NCI-H510A (cell line): ENCODE data around the gene CDH26.

Experiments
- DNase-seq: peaks from one replicate; lab custom pipeline; 2025; lab: John Stamatoyannopoulos, UW

Gene CDH26

DNA sequence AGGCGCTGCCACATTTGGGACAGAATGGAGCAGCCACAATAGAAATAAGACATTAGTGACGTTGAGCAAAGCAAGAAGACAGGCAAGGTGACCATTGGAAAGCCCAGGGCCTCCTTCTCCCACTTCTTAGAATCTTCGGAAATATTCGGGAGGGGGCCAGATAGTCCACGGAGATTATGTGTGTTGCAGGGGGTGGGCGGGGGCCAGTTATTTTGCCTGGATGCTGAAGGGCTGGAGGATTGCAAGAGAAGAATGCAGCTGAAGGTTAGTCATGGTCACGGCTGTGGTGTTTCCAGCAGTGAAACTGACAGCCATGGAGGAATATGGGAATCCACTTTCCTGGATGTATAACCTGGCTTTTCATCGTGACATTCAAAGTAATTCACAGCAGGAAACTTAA lies 88.6 kb downstream of the CDH26 start:
- DNase-seq = no peak

DNA sequence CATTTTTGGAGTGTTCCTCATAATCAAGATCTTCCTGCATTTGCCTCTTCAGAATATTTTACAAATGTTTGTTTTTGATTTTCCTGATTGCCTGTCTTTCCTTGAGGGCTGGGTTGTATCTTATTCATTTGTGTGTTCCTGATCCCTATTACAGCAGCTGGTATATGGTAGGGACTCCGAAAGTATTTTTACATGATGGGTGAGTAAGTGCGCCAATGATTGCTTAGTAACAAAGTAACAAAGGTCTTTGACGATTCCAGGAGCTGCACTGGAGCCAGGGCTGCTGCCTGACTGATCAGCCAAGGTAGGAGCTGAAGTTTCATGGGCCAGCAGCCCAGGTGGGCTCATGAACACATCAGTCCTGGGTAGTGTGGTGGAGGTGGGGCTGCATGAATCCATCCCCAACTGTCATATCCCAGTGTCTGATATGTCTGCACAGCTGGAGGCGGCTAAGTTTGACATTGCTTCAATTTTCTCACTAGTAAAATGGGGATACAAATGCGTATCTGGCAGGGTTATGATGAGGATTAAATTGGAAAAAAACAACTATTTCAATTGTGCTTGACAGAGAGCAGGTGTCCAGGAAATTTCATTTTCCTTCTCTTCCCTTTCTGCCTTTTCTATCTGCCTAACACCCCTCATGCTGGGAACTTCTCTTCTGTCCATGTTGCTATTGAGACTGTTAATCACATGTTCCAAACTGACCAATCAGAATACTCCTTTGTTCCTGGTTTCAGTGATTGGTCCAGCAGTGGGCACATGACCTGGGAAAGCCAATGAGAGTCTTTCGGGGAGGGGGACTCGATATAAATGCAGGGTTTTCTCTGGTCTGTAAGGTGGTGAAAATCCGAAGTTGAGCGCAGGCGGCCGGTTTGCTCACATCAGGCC lies 90.7 kb downstream of the CDH26 start:
- DNase-seq = no peak

DNA sequence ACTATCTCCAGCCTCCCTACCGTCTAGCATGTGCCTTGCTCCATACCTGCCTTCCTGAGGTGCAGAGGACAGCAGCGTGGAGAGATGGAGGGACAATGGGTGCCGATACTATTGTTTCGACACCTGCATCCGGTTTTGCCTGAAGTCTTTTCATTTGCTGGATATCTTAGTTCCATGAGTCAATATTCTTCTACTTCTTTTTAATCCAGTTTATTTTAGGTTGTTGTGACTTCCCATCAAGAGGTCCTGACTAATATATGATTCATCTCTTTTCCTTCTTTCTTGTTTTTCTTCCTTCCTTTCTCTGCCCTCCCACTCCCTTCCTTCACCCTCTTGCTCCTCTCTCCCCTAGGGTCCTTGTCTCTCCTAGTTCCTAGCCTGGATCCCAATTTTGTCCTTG lies 91.4 kb downstream of the CDH26 start:
- DNase-seq = no peak

DNA sequence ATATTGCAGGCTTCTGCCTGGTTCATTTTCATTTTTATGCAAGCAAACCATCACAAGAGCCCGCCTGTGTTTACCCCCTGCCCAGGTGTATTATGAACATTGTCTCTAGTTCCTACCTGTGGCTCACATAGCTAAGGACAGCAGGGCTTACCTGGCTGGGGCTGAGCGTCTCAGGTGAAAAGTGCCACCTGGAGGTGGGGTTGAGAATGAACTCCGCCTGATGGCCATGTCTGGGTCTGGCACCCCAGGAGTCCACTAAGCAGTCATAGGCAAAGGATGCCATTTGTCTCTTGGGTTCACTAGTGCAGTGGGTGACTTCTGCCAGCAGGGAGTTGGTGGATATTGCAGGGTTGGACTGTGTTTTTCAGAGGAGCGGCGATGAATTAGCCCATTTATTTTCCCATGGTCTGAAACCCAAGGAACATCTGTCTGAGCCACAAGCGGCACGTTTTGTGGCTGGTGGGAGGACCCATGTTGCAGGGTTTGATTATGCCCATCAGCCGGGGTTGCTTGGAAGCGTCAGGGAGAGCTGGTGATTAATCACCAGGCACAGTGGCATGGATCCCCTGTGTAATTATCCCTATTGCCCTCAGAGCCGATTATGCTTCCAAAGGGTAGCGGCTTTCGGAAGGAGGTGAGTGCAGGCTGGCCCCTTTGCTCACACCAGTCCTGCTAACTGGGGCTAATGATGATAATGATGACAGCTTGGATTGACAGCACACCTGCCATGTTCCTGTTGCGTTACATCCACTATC lies 92.1 kb downstream of the CDH26 start:
- no peak for DNase-seq

DNA sequence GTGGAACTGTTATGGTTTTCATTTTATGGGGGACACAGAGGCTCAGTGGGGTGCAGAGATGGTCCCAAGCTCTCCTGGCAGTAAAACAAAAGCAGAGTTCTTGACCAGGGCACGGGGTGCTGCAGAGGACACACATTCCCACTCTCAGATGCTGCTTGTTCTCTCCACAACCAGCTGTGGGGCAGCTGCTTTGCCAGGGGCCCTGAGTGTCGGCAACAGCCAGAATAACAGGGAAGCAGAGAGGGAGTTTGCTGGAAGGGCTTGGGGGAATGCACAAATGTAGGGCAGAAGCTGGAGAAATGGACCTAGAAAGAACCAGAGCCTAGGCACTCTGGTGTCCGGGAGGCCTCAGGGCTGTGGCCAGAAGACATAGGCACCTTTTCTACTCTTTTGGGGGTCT lies 93.7 kb downstream of the CDH26 start:
- no peak for DNase-seq

DNA sequence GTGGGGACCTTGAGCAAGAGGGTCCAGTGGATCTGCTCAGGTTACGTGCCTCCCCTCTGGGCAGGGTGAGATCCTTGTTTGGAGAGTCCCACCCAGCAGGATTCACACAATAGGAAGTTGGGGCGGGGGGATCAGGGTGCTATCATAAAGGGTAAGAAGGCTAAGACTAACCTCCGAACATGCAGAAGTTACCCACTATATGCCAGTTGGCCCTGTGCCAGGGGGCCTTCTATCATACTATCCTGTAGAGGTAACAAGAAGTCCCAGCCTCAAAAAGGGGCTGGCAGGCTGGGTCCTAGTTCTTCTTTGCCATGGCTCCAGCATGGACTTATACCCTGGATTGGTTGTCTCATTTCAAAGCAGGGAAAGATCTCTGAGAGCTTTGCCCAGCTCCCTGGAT lies 94.1 kb downstream of the CDH26 start:
- no peak for DNase-seq

DNA sequence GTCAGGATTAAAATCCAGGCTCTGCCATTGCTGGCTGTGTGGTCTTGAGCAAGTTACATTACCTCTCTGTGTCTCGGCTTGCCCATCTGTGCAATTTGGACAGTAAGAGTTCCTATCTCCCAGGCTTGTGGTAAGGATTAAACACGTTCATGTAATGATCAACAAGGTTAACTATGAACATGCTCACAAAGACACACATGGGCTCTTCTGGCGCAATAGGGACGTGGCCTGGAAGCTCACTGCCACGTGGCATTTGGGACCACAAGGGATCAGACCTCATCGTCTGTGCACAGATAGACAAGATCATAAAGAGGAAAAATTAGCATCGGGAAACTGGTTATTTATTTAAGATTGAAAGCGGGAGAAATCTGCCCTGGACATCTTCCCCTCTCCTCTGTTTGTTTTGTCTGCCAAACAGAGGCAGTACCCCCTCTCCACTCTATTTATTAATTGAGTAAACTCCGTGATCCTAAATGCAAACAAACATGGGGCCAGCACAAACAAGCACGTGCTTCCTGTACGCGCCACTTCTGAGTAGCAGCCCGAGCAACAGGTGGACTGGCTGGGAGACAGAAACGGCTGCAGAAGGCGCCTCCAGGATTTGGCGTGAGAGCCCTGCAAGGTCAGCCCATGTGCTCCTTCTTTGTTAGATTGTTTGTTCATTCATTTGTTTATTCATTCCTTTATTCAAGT lies 95.0 kb downstream of the CDH26 start:
- DNase-seq = peak; percentile 80

DNA sequence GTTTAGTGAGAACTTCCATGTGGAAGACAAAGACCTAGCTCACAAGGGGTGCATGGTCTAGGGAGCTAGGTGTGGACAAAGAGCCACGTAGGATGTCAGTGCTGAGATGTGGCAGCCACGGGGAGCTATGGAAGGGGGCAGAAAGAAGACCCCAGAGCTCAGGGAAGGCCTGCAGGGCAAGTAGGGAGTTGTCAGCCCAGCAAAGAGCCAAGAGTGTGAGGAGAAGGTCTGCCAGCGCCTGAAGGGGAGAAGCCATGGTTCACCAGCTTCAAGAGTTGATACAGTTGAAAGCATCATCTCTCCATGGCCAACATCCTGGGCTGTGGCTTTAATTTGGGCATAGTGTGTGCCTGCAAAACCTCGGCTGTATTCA lies 95.6 kb downstream of the CDH26 start:
- DNase-seq = no peak

DNA sequence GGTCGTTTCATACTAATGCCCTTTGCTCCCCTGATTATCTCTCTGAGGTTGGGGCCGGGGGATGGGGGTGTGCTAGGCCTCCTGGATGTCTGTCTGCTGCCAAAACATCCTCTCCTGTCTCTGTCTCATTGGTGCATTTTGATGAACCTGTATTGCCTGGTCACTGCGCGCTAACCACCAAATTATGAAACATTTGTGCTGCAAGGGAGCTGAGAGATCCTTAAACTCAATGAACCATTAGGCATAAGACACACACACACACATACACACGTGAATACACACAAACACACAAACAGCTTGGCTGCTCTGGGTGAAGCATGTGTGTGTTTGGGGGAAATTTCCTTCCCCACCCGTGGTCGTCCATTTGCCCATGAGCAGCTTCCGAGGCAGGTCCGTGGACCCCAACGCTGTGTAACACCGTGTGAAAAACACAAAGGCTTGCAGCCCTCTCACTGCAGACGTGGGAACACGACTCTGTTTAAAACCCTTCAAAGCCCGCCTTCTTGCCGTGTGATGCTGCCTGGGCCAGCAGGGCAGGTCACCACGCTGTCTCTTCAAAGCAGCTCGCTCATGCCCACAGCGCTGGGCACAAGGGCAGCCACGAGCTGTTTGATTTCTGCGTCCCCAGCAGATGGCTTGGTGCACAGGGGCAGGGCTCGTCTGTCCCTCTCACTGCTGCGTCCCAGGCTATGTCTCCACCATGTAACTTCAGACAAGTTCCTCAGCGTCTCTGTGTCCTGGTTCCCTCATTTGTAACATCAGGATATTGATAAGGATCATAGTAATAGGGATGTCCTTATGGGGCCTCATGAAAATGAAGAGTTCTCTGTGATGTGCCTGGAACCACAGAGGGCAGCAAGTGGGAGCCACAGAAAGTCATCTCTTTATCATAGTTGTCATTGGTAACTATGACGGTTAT lies 96.8 kb downstream of the CDH26 start:
- DNase-seq = no peak

DNA sequence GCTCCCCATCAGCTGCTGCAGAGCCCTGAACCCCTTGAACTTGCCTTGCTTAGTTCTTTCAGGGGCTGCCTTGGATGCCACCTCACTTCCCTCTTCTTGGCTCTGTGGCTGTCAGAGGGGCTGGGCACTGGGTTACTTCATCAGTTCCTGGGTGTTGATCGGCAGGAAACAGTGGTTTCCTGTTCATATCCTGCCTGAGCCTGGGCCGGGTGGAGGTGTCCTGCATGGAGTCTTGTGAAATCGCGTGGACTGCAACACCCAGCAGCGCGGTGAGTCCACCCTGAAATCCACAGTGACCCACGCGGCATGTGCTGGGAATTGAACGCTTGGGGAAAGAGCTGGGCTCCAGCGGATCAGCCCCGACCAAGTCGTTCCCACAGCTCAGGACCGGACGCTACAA lies 97.5 kb downstream of the CDH26 start:
- DNase-seq = no peak

DNA sequence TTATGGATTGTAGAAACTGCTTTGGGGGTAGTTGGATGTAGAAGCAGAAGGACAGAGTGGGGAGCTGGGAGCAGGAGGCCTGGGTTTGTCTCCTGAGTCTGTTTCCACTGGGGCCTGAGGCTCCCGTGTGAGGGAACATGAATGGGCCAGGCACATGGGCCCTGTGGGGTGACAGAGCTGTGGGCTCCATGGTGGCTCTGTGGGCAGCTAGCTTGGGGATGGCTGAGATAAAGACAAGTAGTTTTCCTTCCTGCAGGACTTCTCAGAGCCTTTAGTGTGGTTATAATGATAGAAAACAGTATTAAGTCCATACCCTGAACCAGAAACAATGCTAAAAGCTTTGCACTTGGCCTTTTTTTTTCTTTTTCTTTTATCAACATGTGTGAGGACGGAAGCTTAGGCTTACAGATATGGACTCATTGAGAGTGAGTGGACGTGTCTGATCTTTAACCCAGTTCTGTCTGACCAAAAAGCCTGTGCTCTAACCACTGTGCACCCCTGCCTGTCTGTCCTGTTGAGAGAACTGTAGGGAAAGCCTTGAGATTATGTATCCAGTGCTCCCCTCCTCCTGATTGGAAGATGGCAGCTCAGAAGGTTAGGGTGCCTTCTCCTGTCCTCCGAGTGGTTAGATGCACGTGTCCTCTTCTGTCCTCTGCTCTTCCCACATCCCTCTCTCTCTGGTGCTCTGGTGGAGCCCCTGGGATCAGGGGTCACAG lies 98.3 kb downstream of the CDH26 start:
- DNase-seq = no peak

DNA sequence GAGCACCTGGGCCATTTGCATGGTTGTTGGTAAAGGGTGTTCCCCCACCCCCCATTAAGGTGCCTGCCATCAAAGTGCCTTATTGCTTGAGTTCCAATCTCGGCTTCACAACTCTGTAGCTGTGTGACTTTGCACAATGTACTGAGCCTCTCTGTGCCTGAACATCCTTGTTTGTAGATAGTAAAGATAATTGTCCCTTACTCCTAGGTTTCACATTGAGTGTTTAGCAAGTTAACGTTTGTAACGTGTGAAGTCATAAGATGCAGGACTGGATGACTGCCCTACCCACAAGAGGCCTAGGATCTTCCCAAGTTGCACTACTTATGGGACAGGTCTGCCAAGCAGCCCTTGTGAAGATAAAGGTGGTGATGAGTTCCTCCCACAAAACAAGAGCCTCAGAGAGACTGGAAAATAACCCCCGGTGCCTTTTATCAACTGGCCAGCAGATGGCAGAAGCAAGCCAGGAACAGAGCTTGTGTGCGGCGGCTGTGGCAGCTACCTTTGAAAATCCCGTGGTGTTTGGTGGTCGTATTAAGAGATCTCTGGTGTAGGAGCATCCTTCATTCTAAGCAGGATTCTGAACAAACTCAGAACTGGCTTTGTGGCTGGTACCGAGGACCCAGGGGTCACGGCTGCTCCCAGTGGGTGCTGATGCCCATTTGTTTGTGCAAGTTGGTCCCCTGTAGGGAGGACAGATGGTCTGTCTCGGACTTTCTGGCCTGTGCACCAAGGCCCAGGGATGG lies 99.1 kb downstream of the CDH26 start:
- peak; percentile 68 for DNase-seq

DNA sequence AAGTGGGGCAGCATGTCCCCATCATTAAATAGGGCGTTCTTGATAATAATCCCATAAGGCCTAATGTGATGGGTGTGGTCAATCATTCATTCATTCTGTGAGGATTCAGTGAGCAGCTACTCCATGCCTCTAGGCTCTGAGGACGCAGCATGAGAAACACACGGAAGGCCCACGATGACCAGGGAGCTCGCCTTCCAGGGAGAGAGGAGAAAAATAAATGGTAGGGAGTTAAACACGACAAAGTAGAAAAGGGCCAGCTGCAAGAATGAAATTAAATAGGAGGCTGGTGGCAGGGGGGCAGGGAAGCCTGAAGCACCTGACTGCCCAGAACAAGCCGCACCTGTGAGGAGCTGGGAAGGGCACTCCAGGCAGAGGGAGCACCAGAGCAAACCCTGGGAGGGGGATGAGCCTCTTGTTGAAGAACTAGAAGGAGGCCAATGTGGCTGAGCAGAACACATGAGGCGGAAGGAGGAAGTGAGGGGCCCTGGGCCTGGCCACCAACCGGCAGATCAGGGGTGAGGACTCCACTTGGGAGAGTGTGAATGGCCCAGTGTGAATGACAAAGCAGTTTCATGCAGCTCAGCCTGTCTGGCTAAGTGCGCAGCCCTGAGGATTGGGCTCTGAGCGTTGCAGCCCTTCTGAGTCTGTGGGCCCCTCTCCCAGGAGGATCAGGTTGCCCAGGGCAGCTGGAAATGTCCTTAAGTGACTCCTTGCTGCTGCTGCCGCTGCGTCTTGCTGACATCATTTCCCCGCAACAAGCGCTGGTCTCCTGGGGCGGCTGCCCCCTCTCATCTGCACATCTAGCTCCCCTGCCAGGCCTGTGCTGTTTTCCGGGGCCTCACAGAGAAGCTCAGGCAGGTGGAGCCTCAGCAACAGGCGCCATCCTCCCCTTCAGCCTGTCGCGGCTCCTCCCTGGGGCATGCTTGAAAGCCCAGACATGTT lies 99.9 kb downstream of the CDH26 start:
- DNase-seq = peak; percentile 93

DNA sequence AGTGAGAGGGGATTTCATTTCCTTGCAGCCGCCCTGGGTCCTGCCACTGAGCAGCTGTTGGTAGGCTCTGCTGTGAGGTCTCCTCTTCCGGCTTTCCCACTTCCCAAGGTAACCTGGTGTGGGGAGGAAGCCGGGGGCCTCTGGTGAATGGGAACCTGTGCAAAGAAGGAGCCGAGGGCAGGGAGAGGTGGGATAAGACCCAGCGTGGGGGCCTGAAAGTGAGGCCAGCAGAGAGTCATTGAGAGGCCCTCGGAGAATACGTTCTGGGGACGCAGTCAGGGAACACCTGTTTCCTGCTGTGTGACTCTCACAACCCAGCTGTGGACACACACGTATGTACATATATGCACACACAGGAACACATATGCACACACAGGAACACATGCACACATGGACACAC lies 100.7 kb downstream of the CDH26 start:
- no peak for DNase-seq

DNA sequence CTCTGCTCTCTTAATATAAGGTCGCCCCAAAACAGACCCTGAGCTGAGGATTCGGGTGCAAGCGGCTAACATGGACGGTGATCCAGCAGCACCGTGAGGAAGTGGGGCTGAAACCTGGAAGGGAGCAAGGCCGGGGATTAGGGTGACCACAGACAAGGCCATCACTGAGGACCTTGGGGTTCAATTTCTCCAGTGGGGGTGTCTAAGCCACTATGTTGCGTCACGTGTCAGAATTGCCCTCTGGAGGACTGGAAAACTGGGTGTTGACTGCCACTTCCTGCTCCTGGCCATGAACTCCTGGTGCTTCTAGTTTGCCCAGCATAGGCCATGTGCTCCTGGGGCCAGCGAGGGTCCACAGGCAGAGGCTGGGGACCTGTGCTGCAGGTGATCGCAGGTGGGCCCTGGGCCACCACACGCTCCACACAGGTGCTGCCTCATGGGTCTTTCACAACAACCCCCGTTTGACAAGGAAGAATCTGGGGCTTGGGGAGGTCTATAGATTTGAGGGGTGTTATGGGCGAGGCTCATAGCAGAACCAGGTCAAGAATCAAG lies 101.9 kb downstream of the CDH26 start:
- no peak for DNase-seq

DNA sequence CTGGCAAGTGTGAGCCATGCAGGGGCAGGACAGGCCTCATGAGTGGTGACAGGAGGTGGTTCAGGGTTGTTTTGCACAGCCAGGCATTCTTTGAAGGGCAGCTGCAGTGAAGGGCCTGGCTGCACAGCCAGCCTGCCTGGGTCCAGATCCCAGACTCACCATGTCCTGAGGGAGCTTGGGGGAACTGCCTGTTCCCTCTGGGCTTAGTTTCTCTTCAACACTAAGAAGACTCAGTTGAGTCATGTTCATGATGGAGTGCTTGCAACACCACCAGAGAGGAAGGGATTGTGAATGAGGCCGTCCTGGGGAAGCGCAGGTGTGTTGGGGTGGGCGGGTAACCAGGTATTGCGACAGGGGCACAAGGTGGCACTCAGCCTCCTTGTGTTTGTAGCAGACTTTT lies 102.4 kb downstream of the CDH26 start:
- DNase-seq = no peak

DNA sequence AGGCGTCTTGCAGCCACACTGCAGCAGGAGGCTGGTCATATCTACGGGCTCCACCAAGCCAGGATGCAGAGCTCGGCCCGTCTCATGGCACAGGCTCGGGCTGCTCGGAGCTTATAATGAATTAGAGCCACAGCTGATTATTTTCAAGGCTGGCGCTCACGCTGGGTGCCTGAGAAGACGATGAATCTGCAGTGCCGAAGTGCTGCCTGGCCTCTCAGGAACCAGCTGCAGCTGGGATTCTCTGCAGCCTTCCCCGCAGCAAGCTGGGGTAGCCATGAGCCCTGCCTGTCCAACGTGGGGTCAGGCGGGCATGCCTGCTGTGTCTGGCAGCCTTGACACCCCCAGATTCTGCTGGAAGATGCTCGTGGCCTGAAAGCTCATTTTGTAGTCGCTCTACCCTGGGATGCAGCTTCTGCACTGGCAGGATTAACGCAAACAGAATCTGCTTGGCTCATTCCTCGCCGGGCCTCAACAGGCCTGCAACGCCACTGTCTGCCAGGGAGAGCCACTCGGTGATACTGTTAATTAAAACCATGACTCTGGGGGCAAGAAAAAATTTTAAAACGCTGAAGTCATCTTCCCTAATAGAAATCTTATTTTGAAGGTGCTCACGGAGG lies 104.3 kb downstream of the CDH26 start:
- DNase-seq = no peak

DNA sequence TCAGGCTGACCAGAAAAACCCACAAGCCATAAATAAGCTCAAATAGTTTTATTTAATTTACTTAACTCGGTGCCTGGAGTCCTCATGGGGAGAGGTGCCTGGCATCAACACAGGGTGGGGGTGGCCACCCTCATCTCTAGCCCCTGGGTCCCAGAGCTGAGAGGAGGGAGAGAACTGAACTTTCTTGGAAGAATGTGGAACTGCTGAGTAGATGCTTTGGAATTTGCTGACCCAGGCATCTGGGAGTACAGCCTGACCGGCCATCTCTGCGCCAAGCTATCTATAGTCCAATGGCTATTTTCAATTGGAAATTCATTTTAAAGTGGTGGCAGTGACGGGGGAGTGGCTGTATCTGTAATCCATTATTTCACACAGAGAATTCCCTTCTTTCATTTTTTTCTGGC lies 104.8 kb downstream of the CDH26 start:
- DNase-seq = no peak
